ENCODE results near the gene TCF25. TPM values are rescaled to one million over a fixed set of nuclear protein-coding genes. Genes with fewer than 3 reads are reported as not detected.
"Not testable (repeated sequence)": the region's sequence is repeated elsewhere in the genome, so short reads cannot be mapped to it uniquely, and the experiment has no call there.

TCF25 gene
- total and polyA plus RNA-seq, 12 donors = 177 to 438 (median 213) TPM

- intact Hi-C loops (cut with DNase I) = no loop called here
- H3K4me3 ChIP-seq = no peak overlapping the region
- no peaks in the 10 kb centered on the region for H3K27me3 ChIP-seq
- H3K4me1 ChIP-seq (replicated peaks in 1 of 2) = no peaks in the 10 kb centered on the region
- WGBS, 4 donors = 95 to 97% (median 96%) methylated on average over 33 to 61 of the region's 61 CpGs
- no peak overlapping the region for H3K27ac ChIP-seq
- no peak for DNase-seq
- TF ChIP-seq POLR2A (IDR thresholded peaks at IDR 0.05) = no peak
- no peak for TF ChIP-seq CTCF (IDR thresholded peaks at IDR 0.05)
- H3K36me3 ChIP-seq (replicated peaks in 1 of 2) = peaks cover 0 to 15% of the 10 kb centered on the region in 2 donors
- H3K9me3 ChIP-seq (replicated peaks in 1 of 3) = no peaks in the 10 kb centered on the region
Measured at GRCh38 chr16:89934611-89935553, 61.5 kb downstream of the TCF25 start.

GRCh38 chr16:89935620-89936019, 62.2 kb downstream of the TCF25 start:
- H3K27me3 ChIP-seq; DNase-seq; H3K9me3 ChIP-seq (replicated peaks in 1 of 3); intact Hi-C loops (cut with DNase I); H3K4me1 ChIP-seq (replicated peaks in 1 of 2); H3K27ac ChIP-seq; H3K4me3 ChIP-seq: not testable (repeated sequence)
- peaks cover 0 to 15% of the 10 kb centered on the region in 2 donors for H3K36me3 ChIP-seq (replicated peaks in 1 of 2)
- 89 to 94% (median 92%) methylated on average over 10 to 26 of the region's 27 CpGs for WGBS, 4 donors

GRCh38 chr16:89936034-89936433, 62.6 kb downstream of the TCF25 start:
- TF ChIP-seq POLR2A (IDR thresholded peaks at IDR 0.05) (no peak), CTCF (IDR thresholded peaks at IDR 0.05) (no peak)
- Histone ChIP-seq H3K4me3 (no peak overlapping the region), H3K9me3 (replicated peaks in 1 of 3) (no peaks in the 10 kb centered on the region), H3K27ac (no peak overlapping the region), H3K27me3 (no peaks in the 10 kb centered on the region), H3K4me1 (replicated peaks in 1 of 2) (no peaks in the 10 kb centered on the region), H3K36me3 (replicated peaks in 1 of 2) (peaks cover 0 to 15% of the 10 kb centered on the region in 2 donors)
- WGBS, 4 donors = 73 to 83% (median 82%) methylated on average over 13 of the region's 13 CpGs
- no peak for DNase-seq
- intact Hi-C loops (cut with DNase I) = no loop called here

- H3K9me3 ChIP-seq (replicated peaks in 1 of 3) = no peaks in the 10 kb centered on the region
- DNase-seq = no peak
- no peak for TF ChIP-seq POLR2A (IDR thresholded peaks at IDR 0.05)
- TF ChIP-seq CTCF (IDR thresholded peaks at IDR 0.05) = no peak
- H3K4me1 ChIP-seq (replicated peaks in 1 of 2) = no peaks in the 10 kb centered on the region
- intact Hi-C loops (cut with DNase I) = no loop called here
- H3K4me3 ChIP-seq = no peak overlapping the region
- peaks cover 0 to 15% of the 10 kb centered on the region in 2 donors for H3K36me3 ChIP-seq (replicated peaks in 1 of 2)
- no peaks in the 10 kb centered on the region for H3K27me3 ChIP-seq
- H3K27ac ChIP-seq = no peak overlapping the region
- WGBS, 4 donors = 90 to 100% (median 94%) methylated on average over 4 to 14 of the region's 14 CpGs
Measured at GRCh38 chr16:89936508-89936907, 63.1 kb downstream of the TCF25 start.

Measured in adrenal gland (tissue), 12 donors.